Measurements from ENCODE around the gene PJA2. TPM values are rescaled to one million over a fixed set of nuclear protein-coding genes. Genes with fewer than 3 reads are reported as not detected.

The PJA2 gene
- total and polyA plus RNA-seq, 9 of the 15 experiments (the other 6 are each of a cell fraction or from before 2014, with no cell fraction given), result 25.1 to 82.1 (median 50.1) TPM

DNA sequence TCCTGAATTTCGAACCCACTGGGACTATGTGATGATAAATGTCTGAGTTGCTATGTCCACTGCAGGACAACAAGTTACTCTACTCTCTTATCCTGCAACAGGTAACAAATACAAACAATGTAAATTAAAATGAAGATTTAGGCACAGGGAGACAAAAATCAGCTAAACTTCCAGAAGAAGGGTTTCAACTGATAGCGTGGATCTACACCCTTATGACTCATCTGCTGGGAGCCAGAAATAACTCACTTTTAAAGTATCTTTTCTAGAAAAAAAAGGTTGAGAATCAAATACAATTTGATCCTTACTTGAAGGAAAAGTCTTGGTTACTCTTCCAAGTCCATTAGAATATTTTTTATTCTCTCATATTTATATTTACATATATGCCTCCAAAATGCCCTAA lies 21.4 kb downstream of the PJA2 start (continued):
- TF ChIP-seq, protein P1, sequence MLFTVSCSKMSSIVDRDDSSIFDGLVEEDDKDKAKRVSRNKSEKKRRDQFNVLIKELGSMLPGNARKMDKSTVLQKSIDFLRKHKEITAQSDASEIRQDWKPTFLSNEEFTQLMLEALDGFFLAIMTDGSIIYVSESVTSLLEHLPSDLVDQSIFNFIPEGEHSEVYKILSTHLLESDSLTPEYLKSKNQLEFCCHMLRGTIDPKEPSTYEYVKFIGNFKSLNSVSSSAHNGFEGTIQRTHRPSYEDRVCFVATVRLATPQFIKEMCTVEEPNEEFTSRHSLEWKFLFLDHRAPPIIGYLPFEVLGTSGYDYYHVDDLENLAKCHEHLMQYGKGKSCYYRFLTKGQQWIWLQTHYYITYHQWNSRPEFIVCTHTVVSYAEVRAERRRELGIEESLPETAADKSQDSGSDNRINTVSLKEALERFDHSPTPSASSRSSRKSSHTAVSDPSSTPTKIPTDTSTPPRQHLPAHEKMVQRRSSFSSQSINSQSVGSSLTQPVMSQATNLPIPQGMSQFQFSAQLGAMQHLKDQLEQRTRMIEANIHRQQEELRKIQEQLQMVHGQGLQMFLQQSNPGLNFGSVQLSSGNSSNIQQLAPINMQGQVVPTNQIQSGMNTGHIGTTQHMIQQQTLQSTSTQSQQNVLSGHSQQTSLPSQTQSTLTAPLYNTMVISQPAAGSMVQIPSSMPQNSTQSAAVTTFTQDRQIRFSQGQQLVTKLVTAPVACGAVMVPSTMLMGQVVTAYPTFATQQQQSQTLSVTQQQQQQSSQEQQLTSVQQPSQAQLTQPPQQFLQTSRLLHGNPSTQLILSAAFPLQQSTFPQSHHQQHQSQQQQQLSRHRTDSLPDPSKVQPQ (CRISPR knock-in tag; IDR thresholded peaks at IDR 0.05; ENCODE audit: borderline replicate concordance), result no peak
- TF ChIP-seq JUN (IDR thresholded peaks at IDR 0.05; ENCODE audit: borderline replicate concordance, low read depth, low read length) (peak; percentile 83), JUN (CRISPR knock-in tag; IDR thresholded peaks at IDR 0.05; ENCODE audit: borderline replicate concordance) (no peak), NEUROD1 (IDR thresholded peaks at IDR 0.05; ENCODE audit: borderline replicate concordance, low read depth, low read length, partially characterized antibody) (no peak), GTF2A2 (tag; IDR thresholded peaks at IDR 0.05) (no peak), CREBBP (IDR thresholded peaks at IDR 0.05; ENCODE audit: low read depth, low read length) (no peak), ZC3H11A (IDR thresholded peaks at IDR 0.05; ENCODE audit: low read depth, low read length) (no peak), ZNF707 (CRISPR knock-in tag; conservative IDR thresholded peaks at IDR 0.05) (no peak), CBFA2T2 (conservative IDR thresholded peaks at IDR 0.05) (no peak), BDP1 (IDR thresholded peaks at IDR 0.05; ENCODE audit: insufficient read depth, insufficient read length) (no peak), STAT6 (CRISPR knock-in tag; IDR thresholded peaks at IDR 0.05) (no peak), ARID1B (IDR thresholded peaks at IDR 0.05) (peak; percentile 67), NFXL1 (CRISPR knock-in tag; IDR thresholded peaks at IDR 0.05) (no peak), ZNF174 (CRISPR knock-in tag; IDR thresholded peaks at IDR 0.05) (no peak)
- TF ChIP-seq, protein P2, sequence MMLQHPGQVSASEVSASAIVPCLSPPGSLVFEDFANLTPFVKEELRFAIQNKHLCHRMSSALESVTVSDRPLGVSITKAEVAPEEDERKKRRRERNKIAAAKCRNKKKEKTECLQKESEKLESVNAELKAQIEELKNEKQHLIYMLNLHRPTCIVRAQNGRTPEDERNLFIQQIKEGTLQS (IDR thresholded peaks at IDR 0.05), result peak; percentile 91
- TF ChIP-seq, protein P2 (CRISPR knock-in tag; conservative IDR thresholded peaks at IDR 0.05), result no peak
- TF ChIP-seq, protein P3, sequence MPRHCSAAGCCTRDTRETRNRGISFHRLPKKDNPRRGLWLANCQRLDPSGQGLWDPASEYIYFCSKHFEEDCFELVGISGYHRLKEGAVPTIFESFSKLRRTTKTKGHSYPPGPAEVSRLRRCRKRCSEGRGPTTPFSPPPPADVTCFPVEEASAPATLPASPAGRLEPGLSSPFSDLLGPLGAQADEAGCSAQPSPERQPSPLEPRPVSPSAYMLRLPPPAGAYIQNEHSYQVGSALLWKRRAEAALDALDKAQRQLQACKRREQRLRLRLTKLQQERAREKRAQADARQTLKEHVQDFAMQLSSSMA (CRISPR knock-in tag; IDR thresholded peaks at IDR 0.05), result no peak
- TF ChIP-seq, protein P4, sequence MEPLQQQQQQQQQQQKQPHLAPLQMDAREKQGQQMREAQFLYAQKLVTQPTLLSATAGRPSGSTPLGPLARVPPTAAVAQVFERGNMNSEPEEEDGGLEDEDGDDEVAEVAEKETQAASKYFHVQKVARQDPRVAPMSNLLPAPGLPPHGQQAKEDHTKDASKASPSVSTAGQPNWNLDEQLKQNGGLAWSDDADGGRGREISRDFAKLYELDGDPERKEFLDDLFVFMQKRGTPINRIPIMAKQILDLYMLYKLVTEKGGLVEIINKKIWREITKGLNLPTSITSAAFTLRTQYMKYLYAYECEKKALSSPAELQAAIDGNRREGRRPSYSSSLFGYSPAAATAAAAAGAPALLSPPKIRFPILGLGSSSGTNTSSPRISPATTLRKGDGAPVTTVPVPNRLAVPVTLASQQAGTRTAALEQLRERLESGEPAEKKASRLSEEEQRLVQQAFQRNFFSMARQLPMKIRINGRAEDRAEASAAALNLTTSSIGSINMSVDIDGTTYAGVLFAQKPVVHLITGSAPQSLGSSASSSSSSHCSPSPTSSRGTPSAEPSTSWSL (CRISPR knock-in tag; IDR thresholded peaks at IDR 0.05; ENCODE audit: borderline replicate concordance), result no peak
